ENCODE results near the gene KRT8. TPM values are rescaled to one million over a fixed set of nuclear protein-coding genes. Genes with fewer than 3 reads are reported as not detected.

The KRT8 gene
- total and polyA plus RNA-seq, 2 donors (not counting 1 experiment from before 2014, with no cell fraction given) = 0.24 to 0.94 TPM

DNA sequence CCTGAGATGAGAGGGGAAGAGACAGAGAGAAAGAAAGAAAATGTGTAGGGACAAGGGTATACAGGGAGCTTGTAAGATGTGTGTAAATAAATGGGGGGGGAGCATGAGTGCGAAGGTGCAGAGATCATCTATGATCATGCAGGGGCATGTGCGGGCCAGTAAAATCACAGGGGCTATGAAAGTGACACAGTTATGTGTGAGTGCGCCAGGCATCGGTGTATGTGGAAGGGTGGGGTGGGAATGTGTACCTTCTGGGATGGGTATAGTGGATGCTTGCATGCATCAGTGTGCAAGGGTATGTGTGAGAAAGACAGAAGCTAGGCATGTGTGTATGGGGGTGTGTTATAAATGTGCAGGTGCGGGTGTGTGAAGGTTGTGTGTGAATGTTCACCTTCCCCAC lies 37.7 kb downstream of the KRT8 start:
- no peak overlapping the region for H3K27ac ChIP-seq (ENCODE audit: low read length in 2 of 2)
- H3K27me3 ChIP-seq (replicated peaks in 1 of 4; ENCODE audit: control extremely low read depth in 1 of 4, control insufficient read depth in 3 of 4, insufficient read depth in 4 of 4, low read length in 3 of 4) = no peaks in the 10 kb centered on the region
- 95% methylated on average over 3 of the region's 5 CpGs for WGBS (ENCODE audit: insufficient coverage)
- H3K4me1 Mint-ChIP-seq = peaks cover 23% of the 10 kb centered on the region
- no peaks in the 10 kb centered on the region for H3K36me3 ChIP-seq (replicated peaks in 1 of 2; ENCODE audit: control extremely low read depth in 1 of 2, control insufficient read depth in 1 of 2, extremely low read depth in 1 of 2, insufficient read depth in 2 of 2, low read length in 1 of 2)
- no peaks in the 10 kb centered on the region for H3K9me3 ChIP-seq (ENCODE audit: control extremely low read depth in 1 of 3, control insufficient read depth in 2 of 3, insufficient read depth in 1 of 3, low read length in 2 of 3)
- H2AFZ ChIP-seq (ENCODE audit: insufficient read depth, low read depth, low read length, poor library complexity, severe bottlenecking) = peak overlapping the region; percentile 50
- H4K20me1 ChIP-seq (ENCODE audit: control insufficient read depth, insufficient read depth, low read length, poor library complexity, severe bottlenecking) = no peaks in the 10 kb centered on the region
- ATAC-seq (ENCODE audit: low read depth) (no peak), DNase-seq (no peak)
- no peak overlapping the region for H3K4me3 Mint-ChIP-seq
- peaks cover 13 to 20% of the 10 kb centered on the region in 2 donors for H3K4me1 ChIP-seq (ENCODE audit: control insufficient read depth in 2 of 2, insufficient read depth in 2 of 2, low read length in 2 of 2)
- CTCF ChIA-PET = interaction anchor here (0.8 to 1.4 kb wide), 4 partner anchors 11 to 209 kb away, joined by 3 to 7 read pairs (median 4); no protein-coding TSS in a partner anchor
- intact Hi-C loops (cut with micrococcal nuclease) = no loop called here
- POLR2A ChIA-PET = no interaction called here
- H3K4me3 ChIP-seq (ENCODE audit: control extremely low read depth in 1 of 5, extremely low read depth in 1 of 5, insufficient read depth in 1 of 5, low read depth in 2 of 5, low read length in 4 of 5) = no peak overlapping the region
- H3K9ac ChIP-seq (ENCODE audit: low read length) = no peak overlapping the region
- H3K4me2 ChIP-seq (replicated peaks; ENCODE audit: low read depth, low read length, poor library complexity, severe bottlenecking) = peak overlapping the region; percentile 43
- H3K27me3 Mint-ChIP-seq = no peaks in the 10 kb centered on the region
- no peak for TF ChIP-seq EZH2 (IDR thresholded peaks at IDR 0.05; ENCODE audit: borderline replicate concordance, insufficient read depth, low read depth, low read length, poor library complexity, severe bottlenecking)
- no peak for TF ChIP-seq CTCF (IDR thresholded peaks at IDR 0.05)
- H3K9me3 Mint-ChIP-seq (ENCODE audit: insufficient read depth) = no peaks in the 10 kb centered on the region
- H3K79me2 ChIP-seq (ENCODE audit: control insufficient read depth, insufficient read depth, low read length) = no peaks in the 10 kb centered on the region
- H3K27ac Mint-ChIP-seq = no peak overlapping the region

DNA sequence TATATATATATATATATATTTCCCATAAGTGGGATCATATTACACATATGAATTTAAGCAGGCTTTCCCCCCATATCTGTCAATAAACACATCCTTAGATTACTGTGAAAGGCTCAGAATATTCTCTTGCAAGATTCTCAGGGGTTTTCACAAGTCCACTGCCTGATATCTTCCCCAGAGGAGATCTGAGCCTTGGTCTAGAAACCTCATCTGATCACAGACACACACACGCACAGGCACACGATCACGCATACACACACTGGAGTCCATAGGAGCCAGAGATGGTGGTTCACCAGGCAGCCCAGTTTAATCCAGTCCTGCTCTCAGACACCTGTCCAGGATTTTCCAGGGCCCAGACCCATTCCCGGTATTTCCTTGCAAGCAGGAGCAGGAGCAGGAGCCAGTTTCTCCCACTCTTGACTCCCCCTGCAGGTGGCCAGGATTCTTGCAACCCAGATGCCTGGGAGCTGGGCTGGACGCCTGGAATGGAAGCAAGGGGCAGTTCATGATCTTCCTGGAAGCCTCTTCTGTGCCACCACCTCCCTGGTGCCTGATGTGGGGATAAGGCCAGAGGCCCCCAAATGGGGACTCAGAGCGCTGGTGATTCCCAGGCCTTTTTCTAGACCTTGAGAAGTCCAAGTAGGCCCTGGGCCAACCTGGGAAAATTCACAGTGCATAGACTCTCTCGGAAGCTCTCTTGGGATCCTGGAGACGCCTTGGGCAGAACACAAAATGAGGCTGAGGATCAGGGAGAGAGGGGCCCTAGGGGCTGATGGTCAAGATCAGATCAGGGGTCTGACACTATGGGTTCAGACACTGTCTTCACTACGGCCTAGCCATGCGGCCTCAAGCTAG lies 39.6 kb downstream of the KRT8 start:
- WGBS (ENCODE audit: insufficient coverage) = 83% methylated on average over 10 of the region's 10 CpGs
- intact Hi-C loops (cut with micrococcal nuclease) = no loop called here
- ATAC-seq (ENCODE audit: low read depth) (no peak), DNase-seq (no peak)
- Histone ChIP-seq H3K79me2 (ENCODE audit: control insufficient read depth, insufficient read depth, low read length) (no peaks in the 10 kb centered on the region), H3K27me3 (replicated peaks in 1 of 4; ENCODE audit: control extremely low read depth in 1 of 4, control insufficient read depth in 3 of 4, insufficient read depth in 4 of 4, low read length in 3 of 4) (no peaks in the 10 kb centered on the region), H3K4me1 (ENCODE audit: control insufficient read depth in 2 of 2, insufficient read depth in 2 of 2, low read length in 2 of 2) (peaks cover 13 to 17% of the 10 kb centered on the region in 2 donors), H3K27ac (ENCODE audit: low read length in 2 of 2) (no peak overlapping the region), H3K36me3 (replicated peaks in 1 of 2; ENCODE audit: control extremely low read depth in 1 of 2, control insufficient read depth in 1 of 2, extremely low read depth in 1 of 2, insufficient read depth in 2 of 2, low read length in 1 of 2) (no peaks in the 10 kb centered on the region), H3K9me3 (ENCODE audit: control extremely low read depth in 1 of 3, control insufficient read depth in 2 of 3, insufficient read depth in 1 of 3, low read length in 2 of 3) (no peaks in the 10 kb centered on the region), H3K9ac (ENCODE audit: low read length) (no peak overlapping the region), H4K20me1 (ENCODE audit: control insufficient read depth, insufficient read depth, low read length, poor library complexity, severe bottlenecking) (no peaks in the 10 kb centered on the region), H3K4me3 (ENCODE audit: control extremely low read depth in 1 of 5, extremely low read depth in 1 of 5, insufficient read depth in 1 of 5, low read depth in 2 of 5, low read length in 4 of 5) (no peak overlapping the region), H2AFZ (ENCODE audit: insufficient read depth, low read depth, low read length, poor library complexity, severe bottlenecking) (no peak overlapping the region), H3K4me2 (replicated peaks; ENCODE audit: low read depth, low read length, poor library complexity, severe bottlenecking) (no peak overlapping the region)
- peaks cover 5% of the 10 kb centered on the region for H3K27me3 Mint-ChIP-seq
- TF ChIP-seq EZH2 (IDR thresholded peaks at IDR 0.05; ENCODE audit: borderline replicate concordance, insufficient read depth, low read depth, low read length, poor library complexity, severe bottlenecking) = no peak
- peak; percentile 37 for TF ChIP-seq CTCF (IDR thresholded peaks at IDR 0.05)
- CTCF ChIA-PET = interaction anchor here (0.6 to 1.8 kb wide), 3 partner anchors 14 to 740 kb away, joined by 3 to 5 read pairs (median 4); no protein-coding TSS in a partner anchor
- peaks cover 17% of the 10 kb centered on the region for H3K4me1 Mint-ChIP-seq
- POLR2A ChIA-PET = no interaction called here
- H3K27ac Mint-ChIP-seq = no peak overlapping the region
- H3K4me3 Mint-ChIP-seq = no peak overlapping the region
- no peaks in the 10 kb centered on the region for H3K9me3 Mint-ChIP-seq (ENCODE audit: insufficient read depth)
